HCT116 (cell line): ENCODE measurements around the gene PARP8.

ENCODE experiments used
- EZH2 ChIP-seq: fragments of 200-600 bp; sonication (generic); IDR thresholded peaks from 2 replicates; pipeline ENCODE4 v1.6.1; 2017; ENCODE audit warnings: antibody characterized with exemption, mixed run types
- EZH2phosphoT487 ChIP-seq: fragments of 200-600 bp; IDR thresholded peaks from 2 replicates; pipeline ENCODE4 v1.6.1; 2018; ENCODE audit warnings: antibody characterized with exemption, borderline replicate concordance
- FOSL1 ChIP-seq: IDR thresholded peaks from 2 replicates; pipeline ENCODE4 v1.6.1; 2012; ENCODE audit warnings: low read depth
- POLR2A ChIP-seq: IDR thresholded peaks from 2 replicates; pipeline ENCODE4 v1.7.0; 2011; ENCODE audit warnings: borderline replicate concordance; ENCODE audit not compliant: insufficient read depth, insufficient read length; ENCODE audit errors: extremely low read depth
- POLR2AphosphoS5 ChIP-seq: IDR thresholded peaks from 2 replicates; pipeline ENCODE4 v1.6.1; 2011; ENCODE audit warnings: mild to moderate bottlenecking, low read depth, low read length, moderate library complexity
- RAD21 ChIP-seq: IDR thresholded peaks from 2 replicates; pipeline ENCODE4 v1.6.1; 2012; ENCODE audit warnings: low read depth, mild to moderate bottlenecking
- SRF ChIP-seq: IDR thresholded peaks from 2 replicates; pipeline ENCODE4 v1.6.1; 2012; ENCODE audit warnings: low read depth
- TCF7L2 ChIP-seq: IDR thresholded peaks from 2 replicates; pipeline ENCODE4 v1.7.0; 2011; ENCODE audit warnings: borderline replicate concordance, inconsistent platforms; ENCODE audit not compliant: insufficient read depth, insufficient read length; ENCODE audit errors: extremely low read depth
- YY1 ChIP-seq: IDR thresholded peaks from 2 replicates; pipeline ENCODE4 v1.6.1; 2011; ENCODE audit warnings: low read length, low read depth, moderate library complexity, mild to moderate bottlenecking; ENCODE audit not compliant: insufficient replicate concordance; ENCODE audit errors: extremely low read depth
- TF ChIP-seq, protein P1 (sequence below), 3 experiments: fragments of 200-600 bp in 1 of 3; sonication (generic) in 1 of 3; IDR thresholded peaks in 2 of 3; conservative IDR thresholded peaks in 1 of 3; 2 replicates each; pipeline ENCODE4 v1.5.1; 2012 to 2017; ENCODE audit warnings: low read depth in 2 of 3, low read length in 2 of 3, antibody characterized with exemption in 1 of 3, borderline replicate concordance in 1 of 3, control low read depth in 1 of 3, mild to moderate bottlenecking in 1 of 3, mixed read lengths in 1 of 3, mixed run types in 1 of 3, moderate library complexity in 1 of 3; ENCODE audit not compliant: insufficient read depth in 1 of 3
- TF ChIP-seq, protein P2 (sequence below): IDR thresholded peaks from 2 replicates; pipeline ENCODE4 v1.6.1; 2012
- TF ChIP-seq, protein P3 (sequence below): IDR thresholded peaks from 2 replicates; pipeline ENCODE4 v1.6.1; 2011; ENCODE audit warnings: mild to moderate bottlenecking, low read length, moderate library complexity; ENCODE audit not compliant: insufficient replicate concordance; ENCODE audit errors: extremely low read depth

DNA sequence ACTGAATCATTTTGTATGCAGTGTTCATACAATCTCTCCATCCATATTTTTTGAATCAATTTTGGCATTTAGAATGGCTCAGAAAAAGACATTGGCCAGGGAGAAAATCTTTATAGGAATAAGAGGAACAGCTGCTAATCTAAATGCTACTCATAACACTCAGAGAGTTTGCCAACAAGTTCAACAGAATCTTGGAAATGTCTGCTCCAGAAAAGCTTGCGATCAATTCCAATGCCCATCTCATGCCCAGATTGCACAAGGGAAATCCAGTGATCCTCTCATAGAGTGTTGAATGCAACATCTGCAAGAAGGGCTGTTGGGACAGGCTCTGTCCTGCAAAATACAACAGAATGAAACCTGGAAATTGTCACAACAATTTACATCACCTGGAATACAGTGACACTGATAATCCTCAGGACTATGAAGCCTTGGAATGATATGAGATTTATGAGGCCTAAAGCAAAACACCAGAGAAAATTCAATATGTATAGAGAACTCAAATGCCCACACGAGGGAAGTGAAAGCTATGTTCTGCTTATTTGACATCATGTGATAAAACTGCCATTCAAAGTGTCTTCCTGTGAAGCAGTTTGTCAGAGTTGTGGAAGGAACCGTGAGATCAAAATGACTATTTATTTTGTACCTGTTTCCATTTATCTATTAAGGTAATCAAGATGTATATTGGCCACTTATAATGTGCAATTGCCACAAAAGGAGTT is 190.1 kb downstream of the PARP8 start:
- TF ChIP-seq EZH2 (no peak), POLR2A (no peak), TCF7L2 (no peak), RAD21 (no peak), FOSL1 (no peak), POLR2AphosphoS5 (no peak), SRF (no peak), EZH2phosphoT487 (no peak), YY1 (no peak)
- TF ChIP-seq, protein P1, sequence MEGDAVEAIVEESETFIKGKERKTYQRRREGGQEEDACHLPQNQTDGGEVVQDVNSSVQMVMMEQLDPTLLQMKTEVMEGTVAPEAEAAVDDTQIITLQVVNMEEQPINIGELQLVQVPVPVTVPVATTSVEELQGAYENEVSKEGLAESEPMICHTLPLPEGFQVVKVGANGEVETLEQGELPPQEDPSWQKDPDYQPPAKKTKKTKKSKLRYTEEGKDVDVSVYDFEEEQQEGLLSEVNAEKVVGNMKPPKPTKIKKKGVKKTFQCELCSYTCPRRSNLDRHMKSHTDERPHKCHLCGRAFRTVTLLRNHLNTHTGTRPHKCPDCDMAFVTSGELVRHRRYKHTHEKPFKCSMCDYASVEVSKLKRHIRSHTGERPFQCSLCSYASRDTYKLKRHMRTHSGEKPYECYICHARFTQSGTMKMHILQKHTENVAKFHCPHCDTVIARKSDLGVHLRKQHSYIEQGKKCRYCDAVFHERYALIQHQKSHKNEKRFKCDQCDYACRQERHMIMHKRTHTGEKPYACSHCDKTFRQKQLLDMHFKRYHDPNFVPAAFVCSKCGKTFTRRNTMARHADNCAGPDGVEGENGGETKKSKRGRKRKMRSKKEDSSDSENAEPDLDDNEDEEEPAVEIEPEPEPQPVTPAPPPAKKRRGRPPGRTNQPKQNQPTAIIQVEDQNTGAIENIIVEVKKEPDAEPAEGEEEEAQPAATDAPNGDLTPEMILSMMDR (IDR thresholded peaks at IDR 0.05 in 2 of 3, conservative IDR thresholded peaks at IDR 0.05 in 1 of 3; ENCODE audit: borderline replicate concordance in 1 of 3, insufficient read depth in 1 of 3, low read depth in 2 of 3, low read length in 2 of 3), result no peak
- TF ChIP-seq, protein P2, sequence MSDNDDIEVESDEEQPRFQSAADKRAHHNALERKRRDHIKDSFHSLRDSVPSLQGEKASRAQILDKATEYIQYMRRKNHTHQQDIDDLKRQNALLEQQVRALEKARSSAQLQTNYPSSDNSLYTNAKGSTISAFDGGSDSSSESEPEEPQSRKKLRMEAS, result no peak
- TF ChIP-seq, protein P3, sequence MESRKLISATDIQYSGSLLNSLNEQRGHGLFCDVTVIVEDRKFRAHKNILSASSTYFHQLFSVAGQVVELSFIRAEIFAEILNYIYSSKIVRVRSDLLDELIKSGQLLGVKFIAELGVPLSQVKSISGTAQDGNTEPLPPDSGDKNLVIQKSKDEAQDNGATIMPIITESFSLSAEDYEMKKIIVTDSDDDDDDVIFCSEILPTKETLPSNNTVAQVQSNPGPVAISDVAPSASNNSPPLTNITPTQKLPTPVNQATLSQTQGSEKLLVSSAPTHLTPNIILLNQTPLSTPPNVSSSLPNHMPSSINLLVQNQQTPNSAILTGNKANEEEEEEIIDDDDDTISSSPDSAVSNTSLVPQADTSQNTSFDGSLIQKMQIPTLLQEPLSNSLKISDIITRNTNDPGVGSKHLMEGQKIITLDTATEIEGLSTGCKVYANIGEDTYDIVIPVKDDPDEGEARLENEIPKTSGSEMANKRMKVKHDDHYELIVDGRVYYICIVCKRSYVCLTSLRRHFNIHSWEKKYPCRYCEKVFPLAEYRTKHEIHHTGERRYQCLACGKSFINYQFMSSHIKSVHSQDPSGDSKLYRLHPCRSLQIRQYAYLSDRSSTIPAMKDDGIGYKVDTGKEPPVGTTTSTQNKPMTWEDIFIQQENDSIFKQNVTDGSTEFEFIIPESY, result no peak
